ENCODE data around the gene CCDC40. TPM values are rescaled to one million over a fixed set of nuclear protein-coding genes. Genes with fewer than 3 reads are reported as not detected.

CCDC40 gene
- total and polyA plus RNA-seq, 9 of the 15 experiments (the other 6 are each of a cell fraction or from before 2014, with no cell fraction given): 0.07 to 0.33 TPM; not detected in 7

DNA sequence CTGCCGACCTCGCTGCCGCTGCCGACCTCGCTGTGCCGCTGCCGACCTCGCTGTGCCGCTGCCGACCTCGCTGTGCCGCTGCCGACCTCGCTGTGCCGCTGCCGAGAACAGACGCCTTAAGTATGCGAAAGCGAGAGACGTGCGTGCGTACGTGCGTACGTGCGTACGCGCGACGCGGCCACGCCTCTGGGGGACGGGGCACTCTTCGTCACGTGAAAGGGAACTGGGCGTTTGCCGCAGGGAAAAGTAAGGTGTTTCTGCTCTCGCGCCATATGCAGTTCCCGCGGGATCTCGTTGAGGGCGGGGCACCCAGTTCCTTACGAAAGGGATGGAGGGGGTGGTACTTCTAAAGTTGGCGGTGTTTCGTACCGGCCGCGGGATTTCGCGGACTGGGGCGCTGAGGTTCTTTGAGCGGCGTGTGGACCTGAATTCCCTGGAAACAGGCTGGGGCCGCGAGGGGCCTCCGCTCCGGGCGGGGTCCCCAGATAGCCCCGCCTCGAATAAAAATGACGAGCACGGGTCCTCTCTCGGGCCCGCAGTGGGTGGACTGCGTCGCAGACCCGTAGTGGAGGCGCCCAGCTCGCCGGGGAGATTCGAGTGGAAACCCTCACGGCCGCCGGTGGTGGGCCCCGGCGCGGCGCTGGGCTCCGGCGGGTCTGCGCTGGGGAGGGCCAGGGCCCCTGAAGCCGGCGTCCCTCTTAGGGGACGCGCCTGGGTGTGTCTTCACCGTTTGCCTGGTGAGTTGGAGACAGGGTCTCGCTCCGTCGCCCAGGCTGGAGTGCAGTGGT is 110.8 kb downstream of the CCDC40 start, which contains the start of gene EIF4A3 (continued):
- TF ChIP-seq, protein P1, sequence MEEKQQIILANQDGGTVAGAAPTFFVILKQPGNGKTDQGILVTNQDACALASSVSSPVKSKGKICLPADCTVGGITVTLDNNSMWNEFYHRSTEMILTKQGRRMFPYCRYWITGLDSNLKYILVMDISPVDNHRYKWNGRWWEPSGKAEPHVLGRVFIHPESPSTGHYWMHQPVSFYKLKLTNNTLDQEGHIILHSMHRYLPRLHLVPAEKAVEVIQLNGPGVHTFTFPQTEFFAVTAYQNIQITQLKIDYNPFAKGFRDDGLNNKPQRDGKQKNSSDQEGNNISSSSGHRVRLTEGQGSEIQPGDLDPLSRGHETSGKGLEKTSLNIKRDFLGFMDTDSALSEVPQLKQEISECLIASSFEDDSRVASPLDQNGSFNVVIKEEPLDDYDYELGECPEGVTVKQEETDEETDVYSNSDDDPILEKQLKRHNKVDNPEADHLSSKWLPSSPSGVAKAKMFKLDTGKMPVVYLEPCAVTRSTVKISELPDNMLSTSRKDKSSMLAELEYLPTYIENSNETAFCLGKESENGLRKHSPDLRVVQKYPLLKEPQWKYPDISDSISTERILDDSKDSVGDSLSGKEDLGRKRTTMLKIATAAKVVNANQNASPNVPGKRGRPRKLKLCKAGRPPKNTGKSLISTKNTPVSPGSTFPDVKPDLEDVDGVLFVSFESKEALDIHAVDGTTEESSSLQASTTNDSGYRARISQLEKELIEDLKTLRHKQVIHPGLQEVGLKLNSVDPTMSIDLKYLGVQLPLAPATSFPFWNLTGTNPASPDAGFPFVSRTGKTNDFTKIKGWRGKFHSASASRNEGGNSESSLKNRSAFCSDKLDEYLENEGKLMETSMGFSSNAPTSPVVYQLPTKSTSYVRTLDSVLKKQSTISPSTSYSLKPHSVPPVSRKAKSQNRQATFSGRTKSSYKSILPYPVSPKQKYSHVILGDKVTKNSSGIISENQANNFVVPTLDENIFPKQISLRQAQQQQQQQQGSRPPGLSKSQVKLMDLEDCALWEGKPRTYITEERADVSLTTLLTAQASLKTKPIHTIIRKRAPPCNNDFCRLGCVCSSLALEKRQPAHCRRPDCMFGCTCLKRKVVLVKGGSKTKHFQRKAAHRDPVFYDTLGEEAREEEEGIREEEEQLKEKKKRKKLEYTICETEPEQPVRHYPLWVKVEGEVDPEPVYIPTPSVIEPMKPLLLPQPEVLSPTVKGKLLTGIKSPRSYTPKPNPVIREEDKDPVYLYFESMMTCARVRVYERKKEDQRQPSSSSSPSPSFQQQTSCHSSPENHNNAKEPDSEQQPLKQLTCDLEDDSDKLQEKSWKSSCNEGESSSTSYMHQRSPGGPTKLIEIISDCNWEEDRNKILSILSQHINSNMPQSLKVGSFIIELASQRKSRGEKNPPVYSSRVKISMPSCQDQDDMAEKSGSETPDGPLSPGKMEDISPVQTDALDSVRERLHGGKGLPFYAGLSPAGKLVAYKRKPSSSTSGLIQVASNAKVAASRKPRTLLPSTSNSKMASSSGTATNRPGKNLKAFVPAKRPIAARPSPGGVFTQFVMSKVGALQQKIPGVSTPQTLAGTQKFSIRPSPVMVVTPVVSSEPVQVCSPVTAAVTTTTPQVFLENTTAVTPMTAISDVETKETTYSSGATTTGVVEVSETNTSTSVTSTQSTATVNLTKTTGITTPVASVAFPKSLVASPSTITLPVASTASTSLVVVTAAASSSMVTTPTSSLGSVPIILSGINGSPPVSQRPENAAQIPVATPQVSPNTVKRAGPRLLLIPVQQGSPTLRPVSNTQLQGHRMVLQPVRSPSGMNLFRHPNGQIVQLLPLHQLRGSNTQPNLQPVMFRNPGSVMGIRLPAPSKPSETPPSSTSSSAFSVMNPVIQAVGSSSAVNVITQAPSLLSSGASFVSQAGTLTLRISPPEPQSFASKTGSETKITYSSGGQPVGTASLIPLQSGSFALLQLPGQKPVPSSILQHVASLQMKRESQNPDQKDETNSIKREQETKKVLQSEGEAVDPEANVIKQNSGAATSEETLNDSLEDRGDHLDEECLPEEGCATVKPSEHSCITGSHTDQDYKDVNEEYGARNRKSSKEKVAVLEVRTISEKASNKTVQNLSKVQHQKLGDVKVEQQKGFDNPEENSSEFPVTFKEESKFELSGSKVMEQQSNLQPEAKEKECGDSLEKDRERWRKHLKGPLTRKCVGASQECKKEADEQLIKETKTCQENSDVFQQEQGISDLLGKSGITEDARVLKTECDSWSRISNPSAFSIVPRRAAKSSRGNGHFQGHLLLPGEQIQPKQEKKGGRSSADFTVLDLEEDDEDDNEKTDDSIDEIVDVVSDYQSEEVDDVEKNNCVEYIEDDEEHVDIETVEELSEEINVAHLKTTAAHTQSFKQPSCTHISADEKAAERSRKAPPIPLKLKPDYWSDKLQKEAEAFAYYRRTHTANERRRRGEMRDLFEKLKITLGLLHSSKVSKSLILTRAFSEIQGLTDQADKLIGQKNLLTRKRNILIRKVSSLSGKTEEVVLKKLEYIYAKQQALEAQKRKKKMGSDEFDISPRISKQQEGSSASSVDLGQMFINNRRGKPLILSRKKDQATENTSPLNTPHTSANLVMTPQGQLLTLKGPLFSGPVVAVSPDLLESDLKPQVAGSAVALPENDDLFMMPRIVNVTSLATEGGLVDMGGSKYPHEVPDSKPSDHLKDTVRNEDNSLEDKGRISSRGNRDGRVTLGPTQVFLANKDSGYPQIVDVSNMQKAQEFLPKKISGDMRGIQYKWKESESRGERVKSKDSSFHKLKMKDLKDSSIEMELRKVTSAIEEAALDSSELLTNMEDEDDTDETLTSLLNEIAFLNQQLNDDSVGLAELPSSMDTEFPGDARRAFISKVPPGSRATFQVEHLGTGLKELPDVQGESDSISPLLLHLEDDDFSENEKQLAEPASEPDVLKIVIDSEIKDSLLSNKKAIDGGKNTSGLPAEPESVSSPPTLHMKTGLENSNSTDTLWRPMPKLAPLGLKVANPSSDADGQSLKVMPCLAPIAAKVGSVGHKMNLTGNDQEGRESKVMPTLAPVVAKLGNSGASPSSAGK (IDR thresholded peaks at IDR 0.05): no peak
- TF ChIP-seq POLR2B (IDR thresholded peaks at IDR 0.05; ENCODE audit: low read depth, partially characterized antibody) (peak; percentile 77), ZNF561 (CRISPR knock-in tag; conservative IDR thresholded peaks at IDR 0.05) (no peak), SREBF1 (IDR thresholded peaks at IDR 0.05; ENCODE audit: borderline replicate concordance, low read depth, low read length) (no peak), GTF2A2 (tag; IDR thresholded peaks at IDR 0.05) (no peak), MIER1 (IDR thresholded peaks at IDR 0.05; ENCODE audit: low read depth) (no peak), EGR1 (conservative IDR thresholded peaks at IDR 0.05) (peak; percentile 92), RAD21 (CRISPR knock-in tag; conservative IDR thresholded peaks at IDR 0.05 in 1 of 2, IDR thresholded peaks at IDR 0.05 in 1 of 2) (no peak), ATF7 (IDR thresholded peaks at IDR 0.05) (peak; percentile 83), MAFG (tag; conservative IDR thresholded peaks at IDR 0.05) (no peak)
- TF ChIP-seq, protein P2, sequence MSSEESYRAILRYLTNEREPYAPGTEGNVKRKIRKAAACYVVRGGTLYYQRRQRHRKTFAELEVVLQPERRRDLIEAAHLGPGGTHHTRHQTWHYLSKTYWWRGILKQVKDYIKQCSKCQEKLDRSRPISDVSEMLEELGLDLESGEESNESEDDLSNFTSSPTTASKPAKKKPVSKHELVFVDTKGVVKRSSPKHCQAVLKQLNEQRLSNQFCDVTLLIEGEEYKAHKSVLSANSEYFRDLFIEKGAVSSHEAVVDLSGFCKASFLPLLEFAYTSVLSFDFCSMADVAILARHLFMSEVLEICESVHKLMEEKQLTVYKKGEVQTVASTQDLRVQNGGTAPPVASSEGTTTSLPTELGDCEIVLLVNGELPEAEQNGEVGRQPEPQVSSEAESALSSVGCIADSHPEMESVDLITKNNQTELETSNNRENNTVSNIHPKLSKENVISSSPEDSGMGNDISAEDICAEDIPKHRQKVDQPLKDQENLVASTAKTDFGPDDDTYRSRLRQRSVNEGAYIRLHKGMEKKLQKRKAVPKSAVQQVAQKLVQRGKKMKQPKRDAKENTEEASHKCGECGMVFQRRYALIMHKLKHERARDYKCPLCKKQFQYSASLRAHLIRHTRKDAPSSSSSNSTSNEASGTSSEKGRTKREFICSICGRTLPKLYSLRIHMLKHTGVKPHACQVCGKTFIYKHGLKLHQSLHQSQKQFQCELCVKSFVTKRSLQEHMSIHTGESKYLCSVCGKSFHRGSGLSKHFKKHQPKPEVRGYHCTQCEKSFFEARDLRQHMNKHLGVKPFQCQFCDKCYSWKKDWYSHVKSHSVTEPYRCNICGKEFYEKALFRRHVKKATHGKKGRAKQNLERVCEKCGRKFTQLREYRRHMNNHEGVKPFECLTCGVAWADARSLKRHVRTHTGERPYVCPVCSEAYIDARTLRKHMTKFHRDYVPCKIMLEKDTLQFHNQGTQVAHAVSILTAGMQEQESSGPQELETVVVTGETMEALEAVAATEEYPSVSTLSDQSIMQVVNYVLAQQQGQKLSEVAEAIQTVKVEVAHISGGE (CRISPR knock-in tag; IDR thresholded peaks at IDR 0.05): no peak

Data from K562 (cell line).